GM19452 (cell line): ENCODE measurements around the gene GHDC.
"Not testable (repeated sequence)": the region's sequence is repeated elsewhere in the genome, so short reads cannot be mapped to it uniquely, and the experiment has no call there.

Source experiments
- ATAC-seq: cut with Tn5 transposase; IDR thresholded peaks from one replicate; pipeline ENCODE4 v1.9.1; 2021; ENCODE audit not compliant: unreplicated experiment

The GHDC gene

DNA sequence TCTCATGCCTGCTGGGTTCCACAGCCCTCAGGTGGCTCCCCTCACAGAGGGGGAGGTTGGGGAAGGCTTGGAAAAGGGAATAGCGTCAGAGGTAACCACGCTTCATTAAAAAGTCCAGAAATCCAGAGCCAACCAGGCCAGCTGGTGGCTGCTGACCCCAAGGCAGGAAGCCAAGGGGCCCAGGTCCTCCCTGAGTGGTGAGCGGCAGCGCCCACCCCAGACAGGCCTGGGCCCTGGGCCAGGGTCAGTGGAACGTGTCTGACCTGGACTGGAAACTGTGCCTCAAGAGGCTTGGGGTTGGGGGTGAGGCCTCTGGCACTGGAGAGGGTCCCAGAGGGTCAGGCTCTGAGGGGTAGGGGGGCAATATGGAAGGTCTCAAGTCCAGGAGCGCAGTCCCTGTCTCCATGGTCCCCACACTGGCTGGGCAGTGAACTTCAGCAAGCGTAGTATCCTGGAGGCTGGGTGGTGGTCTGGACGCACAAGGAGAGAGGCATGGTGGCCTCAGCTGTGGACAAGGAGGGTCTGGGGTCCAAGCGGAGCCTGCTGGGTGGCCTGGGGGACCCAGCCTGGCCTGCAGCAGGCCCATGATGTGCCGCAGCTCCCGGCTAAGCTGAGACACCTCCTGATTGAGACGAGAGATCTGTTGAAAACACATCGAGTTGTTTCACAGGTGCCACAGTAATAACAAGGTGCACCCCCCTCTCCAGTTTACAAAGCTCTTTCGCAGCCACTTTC is 34.3 kb downstream of the GHDC start:
- no peak for ATAC-seq

GRCh38 chr17:42155614-42156045 is 38.7 kb downstream of the GHDC start:
- ATAC-seq = no peak

GRCh38 chr17:42153919-42154742 is 40.2 kb downstream of the GHDC start:
- no peak for ATAC-seq

GRCh38 chr17:42146911-42147607 is 47.2 kb downstream of the GHDC start:
- no peak for ATAC-seq

- not testable (repeated sequence) for ATAC-seq
Observed at GRCh38 chr17:42143138-42143537, 51.2 kb downstream of the GHDC start.

- ATAC-seq = no peak
Observed at GRCh38 chr17:42142371-42142896, 51.9 kb downstream of the GHDC start.

DNA sequence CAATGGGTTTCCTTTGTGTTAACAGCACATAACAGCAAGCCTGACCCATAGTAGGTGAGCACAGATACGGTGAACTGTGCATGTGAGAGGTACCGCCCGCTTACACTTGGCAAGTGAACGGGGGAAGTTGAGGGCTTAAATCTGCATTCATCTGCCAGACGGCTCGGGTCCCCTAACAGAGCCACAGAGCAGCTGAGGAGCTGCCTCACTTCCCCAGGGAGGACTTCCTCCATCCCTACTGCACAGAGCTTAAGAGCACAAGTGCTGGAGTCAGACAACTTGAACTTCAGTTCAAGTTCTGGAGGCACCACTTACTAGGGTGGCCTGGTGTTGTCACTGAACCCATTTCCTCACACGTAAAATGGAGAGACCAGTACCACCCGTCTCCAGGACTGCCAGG is 52.9 kb downstream of the GHDC start:
- no peak for ATAC-seq

DNA sequence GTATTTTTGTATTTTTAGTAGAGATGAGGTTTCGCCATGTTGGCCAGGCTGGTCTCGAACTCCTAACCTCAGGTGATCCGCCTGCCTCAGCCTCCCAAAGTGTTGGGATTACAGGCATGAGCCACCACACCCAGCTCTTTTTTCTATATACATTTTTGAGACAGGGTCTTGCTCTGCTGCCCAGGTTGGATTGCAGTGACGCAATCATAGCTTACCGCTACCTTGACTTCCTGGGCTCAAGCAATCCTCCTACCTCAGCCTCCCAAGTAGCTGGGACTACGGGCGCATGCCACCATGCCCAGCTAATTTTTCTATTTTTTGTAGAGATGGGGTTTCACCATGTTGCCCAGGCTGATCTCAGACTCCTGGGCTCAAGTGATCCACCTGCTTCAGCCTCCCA is 53.6 kb downstream of the GHDC start:
- not testable (repeated sequence) for ATAC-seq
